MCF 10A (cell line): ENCODE results near the gene PITRM1. TPM values are rescaled to one million over a fixed set of nuclear protein-coding genes. Genes with fewer than 3 reads are reported as not detected.

ENCODE experiments used
- BruUV-seq: library from RNA; stranded (reverse); fragments of 400-500 nt; replicated peaks from 2 replicates; lab custom pipeline; 2021; lab: Mats Ljungman, UMichigan
- CTCF ChIA-PET: fragments of 300-600 bp; sonication (Branson Sonifier 250); formaldehyde crosslinking; extraction: SDS; loops from one replicate; lab custom pipeline; 2021; ENCODE audit warnings: antibody characterized with exemption, inconsistent platforms; lab: Yijun Ruan, JAX
- POLR2A ChIA-PET: fragments of 300-600, 350-650 bp; sonication (Branson Sonifier 250); formaldehyde crosslinking; extraction: SDS; loops from one replicate; lab custom pipeline; 2020; ENCODE audit warnings: antibody characterized with exemption, inconsistent platforms; lab: Yijun Ruan, JAX
- DNase-seq: peaks from one replicate; pipeline ENCODE4 v3.0.0-alpha.2; 2018; ENCODE audit not compliant: unreplicated experiment
- H3K27ac Mint-ChIP-seq: one replicate; pipeline ENCODE4 v1.8.0; 2022; ENCODE audit warnings: mild to moderate bottlenecking, low read depth, mixed read lengths; ENCODE audit not compliant: unreplicated experiment
- H3K27me3 Mint-ChIP-seq: one replicate; pipeline ENCODE4 v1.8.0; 2022; ENCODE audit warnings: mixed read lengths; ENCODE audit not compliant: insufficient read depth, unreplicated experiment
- H3K36me3 Mint-ChIP-seq: one replicate; pipeline ENCODE4 v1.8.0; 2022; ENCODE audit warnings: mild to moderate bottlenecking, moderate library complexity, mixed read lengths; ENCODE audit not compliant: insufficient read depth, unreplicated experiment
- H3K4me1 Mint-ChIP-seq: one replicate; pipeline ENCODE4 v1.8.0; 2022; ENCODE audit warnings: mixed read lengths; ENCODE audit not compliant: insufficient read depth, unreplicated experiment
- H3K4me3 Mint-ChIP-seq: one replicate; pipeline ENCODE4 v1.8.0; 2022; ENCODE audit warnings: mild to moderate bottlenecking, moderate library complexity, mixed read lengths; ENCODE audit not compliant: unreplicated experiment
- H3K9me3 Mint-ChIP-seq: one replicate; pipeline ENCODE4 v1.8.0; 2022; ENCODE audit warnings: mixed read lengths; ENCODE audit not compliant: unreplicated experiment
- intact Hi-C: fragments of 100-400 bp; cut with micrococcal nuclease; formaldehyde crosslinking; loops from 2 replicates; pipeline ENCODE4 v1.14.1; 2022
- total RNA-seq: library from RNA; stranded (reverse); gene quantifications from 2 replicates; pipeline ENCODE4 v1.2.3, GENCODE V29; 2022
- TF ChIP-seq, protein P1 (sequence below): fragments of 200-600 bp; IDR thresholded peaks from one replicate; pipeline ENCODE4 v1.8.0; 2022; ENCODE audit warnings: antibody characterized with exemption, mild to moderate bottlenecking; ENCODE audit not compliant: unreplicated experiment

Gene PITRM1
- total RNA-seq, 1 experiment from 2014 or later, result 132 TPM

DNA sequence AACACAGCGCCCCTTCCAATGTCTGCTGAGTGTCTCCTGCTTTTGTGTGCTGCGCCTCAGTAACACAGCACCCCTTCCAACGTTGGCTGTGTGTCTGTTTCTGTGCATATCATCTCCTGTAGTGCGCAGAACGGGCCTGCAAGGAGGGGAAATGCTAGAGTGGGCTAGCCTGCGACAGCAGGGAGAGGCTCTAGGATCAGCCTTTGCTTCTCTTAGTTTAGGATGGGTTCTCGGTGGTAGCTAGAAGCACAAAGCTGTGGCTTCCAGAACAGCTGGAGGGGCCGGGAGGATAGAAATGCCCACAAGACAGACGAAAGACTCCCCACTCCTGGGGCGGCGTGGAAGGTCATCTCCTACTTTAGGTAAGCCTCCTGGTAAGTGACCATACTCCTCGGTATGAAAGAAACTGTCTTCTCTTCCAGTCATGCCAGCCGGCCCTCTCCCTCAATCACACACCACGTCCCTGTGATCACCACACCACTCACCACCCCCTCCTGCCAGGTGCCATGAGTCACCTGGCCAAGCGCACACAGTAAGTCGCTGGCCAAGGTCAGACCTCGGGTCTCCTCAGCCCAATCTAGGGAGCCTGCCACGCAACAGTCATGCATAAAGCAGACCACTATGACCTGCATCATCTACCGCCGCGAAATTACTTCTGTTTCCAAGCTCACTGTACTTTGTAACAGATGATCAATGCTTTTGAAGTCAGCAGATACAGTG lies 4.8 kb downstream of the PITRM1 start:
- ChIA-PET POLR2A (interaction anchor here (0.7 to 1.1 kb wide), 2 partner anchors 8 to 13 kb away, joined by 4 read pairs; no protein-coding TSS in a partner anchor), CTCF (interaction anchor here (0.6 to 1.0 kb wide), 2 partner anchors 14 to 21 kb away, joined by 3 read pairs; no protein-coding TSS in a partner anchor)
- no TSS peak for BruUV-seq
- no peaks in the 10 kb centered on the region for H3K27me3 Mint-ChIP-seq
- no peaks in the 10 kb centered on the region for H3K9me3 Mint-ChIP-seq
- H3K4me1 Mint-ChIP-seq, result peaks cover 12% of the 10 kb centered on the region
- H3K36me3 Mint-ChIP-seq, result peaks cover 70% of the 10 kb centered on the region
- intact Hi-C loops, result no loop called here
- no peak overlapping the region for H3K4me3 Mint-ChIP-seq
- no peak overlapping the region for H3K27ac Mint-ChIP-seq
- DNase-seq, result no peak
- TF ChIP-seq, protein P1, sequence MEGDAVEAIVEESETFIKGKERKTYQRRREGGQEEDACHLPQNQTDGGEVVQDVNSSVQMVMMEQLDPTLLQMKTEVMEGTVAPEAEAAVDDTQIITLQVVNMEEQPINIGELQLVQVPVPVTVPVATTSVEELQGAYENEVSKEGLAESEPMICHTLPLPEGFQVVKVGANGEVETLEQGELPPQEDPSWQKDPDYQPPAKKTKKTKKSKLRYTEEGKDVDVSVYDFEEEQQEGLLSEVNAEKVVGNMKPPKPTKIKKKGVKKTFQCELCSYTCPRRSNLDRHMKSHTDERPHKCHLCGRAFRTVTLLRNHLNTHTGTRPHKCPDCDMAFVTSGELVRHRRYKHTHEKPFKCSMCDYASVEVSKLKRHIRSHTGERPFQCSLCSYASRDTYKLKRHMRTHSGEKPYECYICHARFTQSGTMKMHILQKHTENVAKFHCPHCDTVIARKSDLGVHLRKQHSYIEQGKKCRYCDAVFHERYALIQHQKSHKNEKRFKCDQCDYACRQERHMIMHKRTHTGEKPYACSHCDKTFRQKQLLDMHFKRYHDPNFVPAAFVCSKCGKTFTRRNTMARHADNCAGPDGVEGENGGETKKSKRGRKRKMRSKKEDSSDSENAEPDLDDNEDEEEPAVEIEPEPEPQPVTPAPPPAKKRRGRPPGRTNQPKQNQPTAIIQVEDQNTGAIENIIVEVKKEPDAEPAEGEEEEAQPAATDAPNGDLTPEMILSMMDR, result no peak

DNA sequence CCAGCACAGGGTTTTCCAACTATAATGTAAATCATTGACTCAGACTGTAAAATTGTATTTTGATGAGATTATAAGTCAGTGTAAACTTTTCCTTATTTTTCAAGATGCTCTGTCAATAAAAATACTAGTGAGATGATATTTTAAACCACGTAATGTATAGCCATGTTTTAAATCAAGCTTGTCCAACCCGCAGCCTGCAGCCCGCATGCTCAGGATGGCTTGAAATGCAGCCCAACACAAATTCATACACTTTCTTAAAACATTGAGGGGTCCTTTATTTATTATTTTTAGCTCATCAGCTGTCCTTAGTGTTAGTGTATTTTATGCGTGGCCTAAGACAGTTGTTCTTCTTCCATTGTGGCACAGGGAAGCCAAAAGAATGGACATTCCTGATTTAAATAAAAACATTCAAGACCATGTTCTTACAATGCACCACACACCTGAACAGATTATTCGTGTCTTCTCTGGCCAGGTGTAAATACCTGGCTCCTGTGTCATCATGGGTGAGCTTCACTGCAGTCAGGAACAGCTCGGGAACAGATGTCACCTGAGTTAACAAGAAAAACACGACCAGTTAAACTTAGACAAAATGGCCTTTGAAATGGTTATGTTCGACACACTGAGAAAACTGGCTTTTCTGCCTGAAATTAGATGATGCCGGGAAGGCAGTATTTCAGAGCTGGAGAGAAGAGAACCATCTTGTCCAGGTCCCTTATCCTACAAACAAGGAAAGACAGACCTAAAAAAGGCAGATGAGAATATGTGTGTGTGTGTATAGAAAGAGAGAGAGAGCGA lies 5.9 kb downstream of the PITRM1 start:
- H3K27me3 Mint-ChIP-seq, result no peaks in the 10 kb centered on the region
- no peak overlapping the region for H3K4me3 Mint-ChIP-seq
- TF ChIP-seq, protein P1, result no peak
- intact Hi-C loops, result no loop called here
- CTCF ChIA-PET, result no interaction called here
- H3K27ac Mint-ChIP-seq, result no peak overlapping the region
- no peak for DNase-seq
- peaks cover 10% of the 10 kb centered on the region for H3K4me1 Mint-ChIP-seq
- POLR2A ChIA-PET, result interaction anchor here (0.7 kb wide), 1 partner anchor 18 kb away, joined by 3 read pairs; no protein-coding TSS in a partner anchor
- BruUV-seq, result no TSS peak
- peaks cover 63% of the 10 kb centered on the region for H3K36me3 Mint-ChIP-seq
- H3K9me3 Mint-ChIP-seq, result no peaks in the 10 kb centered on the region

DNA sequence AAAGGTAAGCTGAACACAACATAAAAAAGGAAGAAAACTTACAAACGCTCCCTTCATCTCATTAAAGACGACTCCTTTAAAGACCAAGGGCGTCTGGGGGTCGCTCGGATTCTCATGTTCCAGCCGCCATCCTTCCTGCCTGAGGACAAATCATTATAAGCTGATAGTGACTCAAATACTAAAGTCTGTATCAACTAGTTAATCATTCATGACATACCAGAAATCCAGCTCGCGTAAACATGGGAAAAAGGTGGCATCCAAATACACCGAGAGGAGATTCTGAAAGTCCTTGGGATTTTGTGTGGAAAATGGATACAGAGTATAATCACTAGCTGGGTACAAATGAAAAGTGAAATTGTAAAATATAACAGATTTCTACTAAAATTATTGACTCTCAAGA lies 7.4 kb downstream of the PITRM1 start:
- BruUV-seq, result no TSS peak
- intact Hi-C loops, result no loop called here
- no peak overlapping the region for H3K4me3 Mint-ChIP-seq
- H3K27me3 Mint-ChIP-seq, result no peaks in the 10 kb centered on the region
- TF ChIP-seq, protein P1, result no peak
- H3K36me3 Mint-ChIP-seq, result peaks cover 68% of the 10 kb centered on the region
- CTCF ChIA-PET, result interaction anchor here (0.6 to 1.8 kb wide), 2 partner anchors 46 to 1650 kb away, joined by 3 to 4 read pairs; no protein-coding TSS in a partner anchor
- no peak overlapping the region for H3K27ac Mint-ChIP-seq
- peaks cover 6% of the 10 kb centered on the region for H3K4me1 Mint-ChIP-seq
- DNase-seq, result no peak
- POLR2A ChIA-PET, result interaction anchor here (0.6 to 1.1 kb wide), 4 partner anchors 9 to 66 kb away, joined by 3 to 4 read pairs (median 3); no protein-coding TSS in a partner anchor
- no peaks in the 10 kb centered on the region for H3K9me3 Mint-ChIP-seq

DNA sequence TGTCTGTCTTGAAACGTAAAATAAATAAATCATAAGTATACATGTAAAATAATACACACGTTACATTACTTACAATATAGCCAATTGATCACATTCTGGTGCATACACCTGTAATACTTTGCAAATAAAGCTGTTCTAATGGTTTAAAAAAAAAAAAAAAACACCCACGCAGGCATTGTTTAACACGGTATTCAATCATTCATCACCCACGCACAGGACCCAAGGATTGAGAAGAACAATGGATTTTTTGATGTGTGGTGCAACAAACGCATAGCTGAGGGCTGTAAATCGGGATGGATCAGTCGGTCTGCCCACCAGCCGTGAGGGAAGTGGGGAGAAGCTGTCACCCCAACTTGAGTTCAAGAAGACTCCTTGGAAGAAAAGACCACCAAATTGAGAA lies 8.7 kb downstream of the PITRM1 start:
- TF ChIP-seq, protein P1, result no peak
- DNase-seq, result no peak
- Mint-ChIP-seq H3K27ac (no peak overlapping the region), H3K9me3 (no peaks in the 10 kb centered on the region), H3K4me3 (no peak overlapping the region), H3K27me3 (no peaks in the 10 kb centered on the region), H3K36me3 (peaks cover 69% of the 10 kb centered on the region), H3K4me1 (no peaks in the 10 kb centered on the region)
- intact Hi-C loops, result no loop called here
- ChIA-PET POLR2A (interaction anchor here (0.6 to 1.1 kb wide), 3 partner anchors 8 to 65 kb away, joined by 3 read pairs; no protein-coding TSS in a partner anchor), CTCF (interaction anchor here (1.1 to 1.8 kb wide), 2 partner anchors 9 to 1651 kb away, joined by 3 to 4 read pairs; partner anchors contain the start of gene PITRM1)
- BruUV-seq, result no TSS peak
